A204.1 (cell line): ENCODE measurements around the gene TMEM245.

Source experiments
- FAIRE-seq: peaks from 2 replicates; lab custom pipeline; 2012; peaks lifted over from hg19 to GRCh38; lab: Jason Lieb, UNC

The TMEM245 gene

DNA sequence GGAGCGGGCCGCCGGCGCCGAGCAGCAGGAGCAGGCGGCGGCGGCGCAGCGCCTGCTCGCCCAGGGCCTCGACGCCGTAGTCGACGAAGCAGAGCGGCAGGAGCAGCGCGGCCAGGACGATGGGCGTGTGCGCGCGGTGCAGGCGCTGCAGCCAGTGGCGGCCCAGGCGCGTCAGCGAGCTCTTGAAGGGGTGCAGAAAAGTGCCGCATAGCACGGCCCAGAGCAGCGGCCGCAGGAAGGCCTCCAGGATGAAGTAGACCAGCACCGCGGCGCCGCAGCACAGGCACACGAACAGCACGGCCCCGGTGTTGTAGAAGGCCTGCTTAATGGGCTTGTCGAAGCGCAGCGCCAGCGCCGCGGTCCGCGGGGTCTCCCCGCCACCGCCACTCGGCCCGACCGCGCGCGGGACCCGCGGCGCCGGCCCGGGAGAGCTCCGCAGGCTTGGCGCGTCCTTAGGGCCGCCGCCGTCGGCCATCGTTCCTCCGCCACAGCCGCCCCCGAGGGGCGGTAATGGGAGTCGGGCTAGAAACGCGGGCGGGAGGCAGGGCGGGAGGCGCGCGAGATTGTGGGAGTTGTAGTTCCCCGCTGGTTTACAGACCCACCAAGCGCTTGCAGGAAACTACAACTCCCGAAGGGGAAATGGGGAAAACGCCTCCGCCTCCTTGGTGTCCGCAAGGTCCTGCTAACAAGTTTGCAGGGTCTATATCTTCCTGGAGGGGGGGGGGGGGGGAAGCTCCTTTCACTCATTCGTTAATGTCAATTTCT lies at the start of gene TMEM245:
Gene TMEM245 (minus strand): TSS at position 509 of the 765 bp plus-strand sequence. CDS start 34 bp downstream, at position 475.
- peak; percentile 93 for FAIRE-seq

DNA sequence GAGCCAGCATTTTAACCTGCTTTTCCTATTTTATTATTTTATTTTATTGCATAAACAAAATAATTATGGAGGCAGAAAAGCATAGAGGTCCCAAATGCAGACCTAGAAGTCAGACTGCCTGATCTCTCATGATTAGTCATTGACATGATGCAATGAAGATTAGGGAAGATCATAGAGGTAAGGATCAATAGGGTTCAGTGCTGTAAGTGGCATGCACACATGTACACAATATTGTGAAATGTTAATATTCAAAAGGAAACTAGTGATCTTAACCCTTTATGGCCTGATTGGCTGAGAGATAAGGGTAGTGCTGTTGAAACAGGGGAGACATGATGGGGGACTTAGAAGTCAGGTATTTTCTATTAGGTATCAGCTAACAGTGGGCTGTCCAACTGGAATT lies 48.4 kb upstream of the TMEM245 start:
- no peak for FAIRE-seq

DNA sequence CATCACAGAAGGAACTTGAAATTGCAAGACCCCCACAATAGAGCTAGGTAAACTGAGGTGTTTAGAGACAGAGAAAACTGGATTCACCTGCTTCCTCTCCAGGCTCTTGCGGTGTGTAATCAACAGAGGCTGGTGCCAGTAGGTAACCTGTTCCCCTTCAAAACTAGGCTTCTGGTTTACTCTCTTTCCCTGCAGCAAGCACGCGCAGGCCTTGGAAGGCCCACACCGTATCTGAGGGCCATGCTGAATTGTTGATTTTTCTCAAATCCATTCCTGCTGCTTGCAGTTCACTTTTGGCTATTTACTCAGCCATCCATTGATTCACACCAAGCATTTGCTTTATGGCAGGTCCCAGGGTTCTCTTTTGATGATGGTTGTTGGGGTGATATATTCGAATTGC lies 48.0 kb upstream of the TMEM245 start:
- FAIRE-seq: no peak

DNA sequence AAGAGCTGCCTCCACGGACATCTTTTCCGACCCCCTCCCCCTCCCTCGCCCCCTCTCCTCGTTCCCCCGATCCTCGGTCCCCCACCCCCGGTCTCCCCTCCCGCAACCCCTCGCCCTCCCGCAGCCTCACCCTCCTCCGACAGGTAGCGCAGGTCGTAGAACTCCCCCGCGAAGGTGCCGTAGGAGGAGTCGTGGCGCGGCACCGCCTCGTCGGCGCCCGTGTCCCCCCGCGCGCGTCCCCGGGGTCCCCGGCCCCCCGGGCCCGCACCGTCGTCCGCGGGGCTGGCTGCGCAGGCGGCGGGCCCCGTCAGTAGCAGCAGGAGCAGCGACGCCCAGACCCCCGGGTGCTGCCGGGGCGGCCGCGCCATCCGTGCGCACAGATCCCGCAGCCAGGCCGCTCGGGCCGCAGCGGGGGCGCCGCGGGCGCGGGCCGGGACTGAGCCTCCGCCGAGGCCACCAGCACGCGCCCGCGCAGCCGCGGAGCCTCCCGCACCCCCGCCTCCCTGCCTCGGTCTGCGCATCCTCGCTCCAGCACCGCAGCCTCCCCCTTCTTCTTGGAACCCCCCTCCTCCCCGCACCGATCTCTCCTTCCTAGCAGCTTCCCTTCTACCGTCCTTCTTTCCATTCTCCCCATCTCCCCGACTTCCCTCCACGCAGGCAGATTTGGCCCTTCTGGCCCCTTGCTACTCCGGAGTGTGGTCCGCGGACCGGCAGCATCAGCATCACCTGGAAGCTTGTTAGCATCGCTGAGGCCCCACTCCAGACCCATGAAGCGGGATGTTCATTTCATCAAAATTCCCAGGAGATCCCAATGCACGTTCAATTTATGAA lies 47.2 kb upstream of the TMEM245 start, which contains the start of gene FRRS1L:
Gene FRRS1L (minus strand): TSS at position 479 of the 831 bp plus-strand sequence. CDS start 111 bp downstream, at position 368.
- FAIRE-seq: no peak

DNA sequence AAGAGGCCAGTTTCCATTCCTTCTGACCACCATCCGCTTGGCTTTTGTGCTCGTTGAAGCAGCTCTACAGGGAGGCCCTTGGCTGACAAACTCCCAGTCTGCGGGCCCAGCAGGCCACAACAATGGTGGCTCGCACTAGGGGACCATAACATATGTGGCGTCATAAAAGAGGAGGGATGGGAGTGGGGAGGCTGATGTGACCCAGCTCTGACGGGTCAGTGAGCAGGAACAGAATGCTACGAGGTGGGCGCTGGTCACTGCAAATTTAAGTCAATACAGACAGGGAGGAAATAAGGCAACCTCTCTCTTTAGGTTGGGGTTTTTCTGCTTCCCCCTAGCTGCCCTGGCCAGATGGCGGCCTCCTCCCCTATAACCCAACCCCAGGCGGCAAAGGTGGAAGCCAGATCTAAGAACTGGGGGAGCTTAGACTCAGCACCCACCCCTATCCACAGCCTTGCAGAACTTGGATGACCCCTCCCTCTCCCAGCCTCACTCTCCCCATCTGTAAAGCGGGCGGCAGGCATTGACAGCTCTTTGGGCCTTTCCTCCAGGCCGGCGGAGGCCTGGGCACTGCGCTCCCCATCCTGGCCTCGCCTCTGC lies 46.5 kb upstream of the TMEM245 start:
- FAIRE-seq: no peak

DNA sequence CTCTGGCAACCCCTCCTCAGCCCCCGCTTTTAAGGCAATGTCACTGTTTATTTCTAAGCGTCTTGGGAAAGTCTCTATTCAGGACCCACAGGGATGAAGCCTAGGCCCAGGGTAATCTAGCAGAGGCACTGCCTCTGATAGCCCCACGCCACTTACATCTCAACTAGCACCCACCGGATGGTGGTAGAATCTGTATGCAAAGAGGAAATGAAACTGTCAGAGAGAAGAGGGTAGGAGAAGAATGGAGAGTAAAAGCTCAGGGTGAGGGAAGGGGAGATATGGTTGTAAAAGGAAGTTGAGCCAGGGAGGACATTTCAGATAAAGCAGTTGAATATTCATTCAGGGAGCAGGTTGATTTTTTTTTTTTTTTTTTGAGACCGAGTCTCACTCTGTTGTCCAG lies 44.3 kb upstream of the TMEM245 start:
- no peak for FAIRE-seq

DNA sequence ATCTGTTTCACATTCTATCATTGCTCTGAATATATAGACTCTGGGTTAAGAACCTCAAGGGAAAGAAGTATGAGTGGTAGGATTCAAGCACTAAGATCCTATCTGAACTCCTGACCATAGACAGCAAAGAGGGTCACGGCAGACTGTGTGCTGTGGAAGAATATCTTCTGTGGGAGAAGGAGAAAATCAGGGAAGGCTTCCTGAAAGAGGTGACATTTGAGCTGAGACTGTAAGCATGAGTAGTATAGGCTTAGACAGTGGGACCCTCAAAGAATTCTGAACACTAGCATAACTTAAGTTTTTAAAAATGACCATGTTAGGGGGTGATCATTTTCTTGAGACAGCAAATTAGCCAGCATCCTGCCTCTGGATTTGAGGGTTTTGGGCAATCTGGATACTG lies 43.4 kb upstream of the TMEM245 start:
- no peak for FAIRE-seq

DNA sequence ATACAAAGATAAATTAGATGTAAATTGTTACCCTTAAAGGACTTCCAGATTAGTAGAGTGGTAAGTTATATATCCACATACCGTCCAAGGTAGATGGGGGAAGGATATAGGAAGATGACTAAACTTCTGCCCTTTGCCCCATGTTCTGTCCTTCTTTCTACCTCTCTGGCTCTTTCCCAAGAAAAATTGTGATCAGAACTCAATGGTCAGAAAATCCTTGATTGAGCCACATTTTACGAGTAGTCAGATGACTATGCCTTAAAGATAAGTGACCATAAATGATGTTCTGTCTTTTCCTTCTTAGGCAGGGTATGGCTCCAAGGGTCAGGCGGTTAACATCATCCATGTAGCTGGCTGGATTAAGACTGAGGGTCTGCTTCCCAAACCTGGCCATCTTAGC lies 42.9 kb upstream of the TMEM245 start:
- no peak for FAIRE-seq

DNA sequence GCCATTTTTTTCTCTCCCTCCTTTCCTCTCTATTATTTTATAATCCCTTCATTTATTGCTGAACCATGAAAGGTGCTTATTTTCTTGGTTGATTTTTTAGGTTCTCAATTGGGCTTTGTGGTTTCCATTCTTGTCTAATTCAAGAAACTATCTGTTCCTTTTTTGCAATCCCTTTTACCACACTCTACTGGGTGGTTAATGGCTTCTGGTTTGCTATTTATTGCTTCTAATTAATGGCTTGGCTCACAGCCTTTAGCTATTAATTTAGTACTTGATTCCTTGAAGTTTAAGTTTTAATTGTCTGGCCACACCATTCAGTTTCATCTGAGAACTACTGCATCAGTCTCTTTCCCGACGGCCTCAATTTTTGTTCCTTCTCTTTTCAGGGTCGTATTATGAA lies 41.7 kb upstream of the TMEM245 start:
- no peak for FAIRE-seq

DNA sequence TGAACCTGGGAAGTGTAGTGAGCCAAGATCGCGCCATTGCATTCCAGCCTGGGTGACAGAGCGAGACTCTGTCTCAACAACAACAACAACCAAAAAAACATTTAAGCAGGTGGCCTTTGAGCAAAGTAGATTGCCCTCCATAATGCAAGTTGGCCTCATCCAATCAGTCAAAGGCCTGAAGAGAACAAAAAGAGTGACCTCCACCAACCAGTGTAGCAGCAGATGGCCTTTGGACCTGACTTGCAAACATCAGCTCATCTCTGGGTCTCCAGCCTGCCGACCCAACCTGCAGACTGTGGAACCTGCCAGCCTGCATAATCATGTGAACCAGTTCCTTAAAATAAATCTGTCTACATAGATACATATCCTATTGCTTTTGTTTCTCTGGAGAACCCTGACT lies 39.8 kb upstream of the TMEM245 start:
- no peak for FAIRE-seq

DNA sequence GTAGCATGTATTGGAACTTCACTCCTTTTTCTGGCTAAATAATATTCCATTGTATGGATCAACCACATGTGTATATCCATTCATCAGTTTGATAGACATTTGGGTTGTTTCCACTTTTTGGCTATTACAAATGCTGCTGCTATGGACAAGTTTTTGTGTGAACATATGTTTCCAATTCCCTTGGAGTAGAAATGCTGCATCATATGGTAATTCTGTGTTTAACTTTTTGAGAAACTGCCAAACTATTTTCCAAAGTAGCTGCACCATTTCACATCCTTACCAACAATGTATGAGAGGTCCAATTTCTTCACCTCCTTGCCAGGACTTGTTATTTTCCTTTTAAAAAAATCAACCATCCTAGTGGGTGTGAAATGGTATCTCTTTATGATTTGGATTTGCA lies 38.9 kb upstream of the TMEM245 start:
- no peak for FAIRE-seq

DNA sequence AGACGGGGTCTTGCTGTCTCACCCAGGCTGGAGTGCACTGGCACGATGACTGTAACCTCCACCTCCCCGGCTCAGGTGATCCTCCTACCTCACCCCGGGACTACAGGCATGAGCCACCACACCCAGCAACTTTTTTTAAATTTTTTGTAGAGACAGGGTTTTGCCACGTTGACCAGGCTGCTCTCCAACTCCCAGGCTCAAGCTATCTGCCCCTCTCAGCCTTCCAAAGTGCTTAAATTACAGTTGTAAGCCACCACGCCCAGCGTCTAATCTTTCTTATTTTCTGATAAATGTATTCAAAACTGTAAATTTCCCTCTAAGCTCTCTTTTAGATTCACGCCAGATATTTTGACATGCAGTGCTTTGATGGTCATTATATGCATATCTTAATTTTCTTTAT lies 37.0 kb upstream of the TMEM245 start:
- no peak for FAIRE-seq

DNA sequence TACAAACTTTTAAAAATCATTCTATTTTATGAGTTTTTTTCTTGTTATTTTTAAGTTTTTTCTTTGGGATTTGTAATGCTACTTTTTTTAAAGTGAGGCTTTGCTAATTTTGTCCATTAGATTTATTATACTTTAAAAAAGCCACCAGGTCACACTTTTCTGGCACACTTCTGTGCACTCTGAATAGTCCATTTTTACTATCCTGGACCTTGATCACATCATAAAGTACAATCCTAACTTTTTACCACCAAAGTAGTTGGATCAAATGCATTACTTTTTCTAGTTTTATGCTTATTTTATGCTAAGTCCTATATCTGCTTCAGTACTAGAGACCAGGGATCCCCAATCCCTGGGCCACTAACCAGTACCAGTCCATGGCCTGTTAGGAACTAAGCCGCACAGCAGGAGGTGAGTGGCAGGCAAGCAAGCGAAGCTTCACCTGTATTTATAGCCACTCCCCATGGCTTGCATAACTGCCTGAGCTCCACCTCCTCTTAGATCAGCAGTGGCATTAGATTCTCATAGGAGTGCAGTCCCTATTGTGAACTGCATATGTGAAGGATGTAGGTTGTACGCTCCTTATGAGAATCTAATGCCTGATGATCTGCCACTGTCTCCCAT lies 31.3 kb upstream of the TMEM245 start:
- FAIRE-seq: no peak

DNA sequence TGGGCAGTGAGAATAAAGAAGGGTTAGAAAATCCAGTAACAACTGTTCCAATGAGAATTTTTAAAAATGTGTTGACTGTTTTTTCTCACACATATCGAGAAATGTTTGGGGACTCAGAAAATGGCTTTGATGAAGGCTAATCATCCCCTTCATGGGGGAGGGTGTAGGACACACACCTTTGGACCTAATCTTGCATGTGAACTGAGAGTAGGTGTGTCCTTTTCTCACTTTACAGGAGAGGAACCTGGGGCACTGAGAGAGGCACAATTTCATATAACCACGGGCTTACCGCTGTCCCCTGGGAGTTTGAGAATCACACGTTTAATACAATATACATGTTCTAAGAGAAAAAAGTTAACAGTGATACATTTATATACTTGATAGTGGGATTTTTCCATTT lies 30.0 kb upstream of the TMEM245 start:
- no peak for FAIRE-seq

DNA sequence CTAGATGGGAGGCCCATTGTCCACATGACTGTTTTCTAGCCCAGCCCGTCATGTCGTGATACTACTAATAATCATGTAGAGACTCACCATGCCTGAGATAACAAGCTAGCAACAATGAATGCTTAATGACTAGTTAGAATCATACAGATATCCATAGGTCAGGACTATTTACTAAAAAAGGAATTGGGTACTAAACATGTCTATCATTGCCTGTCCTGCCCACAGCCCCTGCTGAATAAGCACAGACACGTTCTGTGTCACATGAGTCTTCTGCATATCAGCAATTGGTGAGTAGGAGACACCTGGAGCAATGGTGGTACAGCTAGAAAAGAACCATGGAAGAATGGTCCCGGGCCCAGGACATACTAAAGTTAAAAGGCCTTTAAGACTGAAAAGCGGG lies 29.3 kb upstream of the TMEM245 start:
- FAIRE-seq: no peak

DNA sequence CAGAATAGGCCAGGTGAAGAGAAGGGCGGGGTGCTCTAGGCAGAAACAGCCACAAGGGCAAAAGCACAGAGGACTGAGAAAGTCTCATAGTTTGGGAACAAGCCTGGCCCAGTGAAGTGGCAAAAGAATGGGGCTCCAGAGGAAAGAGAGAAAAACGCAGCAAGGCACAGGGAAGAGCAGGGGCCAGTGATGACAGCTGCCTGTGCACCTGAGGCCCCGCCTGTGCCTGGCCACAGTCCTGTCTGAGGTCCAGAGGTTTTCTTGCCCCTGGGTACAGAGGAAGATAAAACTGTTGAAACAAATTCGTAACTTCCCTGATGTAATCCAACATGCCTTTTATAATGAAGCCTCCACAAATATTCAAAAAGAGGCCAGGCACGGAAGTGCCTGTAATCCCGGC lies 25.3 kb upstream of the TMEM245 start:
- FAIRE-seq: no peak

DNA sequence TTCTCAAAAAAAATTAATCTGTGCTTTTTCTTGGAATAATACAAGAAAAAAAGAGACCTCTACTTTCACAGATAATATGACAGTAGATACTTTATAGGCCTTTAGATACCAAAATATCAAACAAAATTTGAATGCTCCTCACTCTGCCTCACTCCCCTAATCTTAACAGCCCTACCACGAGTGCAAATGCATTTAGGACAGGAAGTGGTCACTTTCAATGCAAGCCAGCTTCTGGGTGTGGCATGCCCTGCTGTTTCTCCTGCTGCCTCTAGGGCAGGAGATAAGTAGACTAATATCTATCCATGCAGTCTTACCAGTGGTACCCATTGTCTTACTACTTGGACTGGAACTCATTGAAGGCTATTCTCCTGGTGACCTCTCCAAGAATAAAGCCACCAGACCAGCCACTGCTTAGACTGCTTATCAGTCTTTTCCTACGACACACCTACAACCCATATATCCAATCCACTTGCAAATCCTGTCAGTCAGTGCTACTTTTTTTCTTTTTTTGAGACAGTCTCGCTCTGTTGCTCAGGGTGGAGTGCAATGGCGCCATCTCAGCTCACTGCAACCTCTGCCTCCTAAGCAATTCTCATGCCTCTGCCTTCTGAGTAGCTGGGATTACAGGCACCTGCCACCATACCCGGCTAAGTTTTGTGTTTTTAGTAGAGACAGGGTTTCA lies 24.3 kb upstream of the TMEM245 start:
- no peak for FAIRE-seq

DNA sequence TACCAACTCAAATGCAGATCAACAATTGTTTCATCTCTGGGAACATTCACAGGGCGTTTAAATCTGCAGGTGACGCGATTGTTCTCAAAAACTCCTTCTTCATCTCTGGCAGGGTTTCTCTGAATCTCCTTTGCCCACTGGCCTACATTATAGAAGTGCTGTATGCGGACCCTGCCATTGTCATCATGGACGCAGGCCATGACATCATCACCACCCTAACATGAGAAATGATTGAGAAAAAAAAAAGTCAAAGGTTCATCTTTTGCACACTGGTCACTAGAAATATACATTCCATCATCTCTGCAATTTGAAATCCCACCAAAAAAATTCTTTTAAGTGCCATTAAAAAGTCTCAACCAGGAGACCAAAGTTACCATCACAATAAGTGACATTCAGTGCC lies 21.6 kb upstream of the TMEM245 start:
- no peak for FAIRE-seq

DNA sequence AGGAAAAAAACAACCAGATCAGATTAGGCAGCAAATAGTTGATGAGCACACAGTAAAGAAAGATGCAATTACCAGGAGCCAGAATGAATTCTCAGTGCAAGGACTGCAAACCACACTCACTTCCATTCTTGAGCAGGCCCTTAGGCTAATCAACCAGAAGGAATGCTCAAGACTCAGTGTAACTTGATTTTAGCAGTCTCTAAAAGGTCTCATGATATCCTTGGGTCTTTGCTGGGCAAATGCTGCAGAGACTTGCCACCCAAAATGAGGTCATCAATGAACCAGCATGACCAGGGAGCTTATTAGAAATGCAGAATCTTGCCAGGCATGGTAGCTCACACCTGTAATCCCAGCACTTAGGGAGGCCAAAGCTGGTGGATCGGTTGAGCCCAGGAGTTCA lies 20.1 kb upstream of the TMEM245 start:
- no peak for FAIRE-seq

DNA sequence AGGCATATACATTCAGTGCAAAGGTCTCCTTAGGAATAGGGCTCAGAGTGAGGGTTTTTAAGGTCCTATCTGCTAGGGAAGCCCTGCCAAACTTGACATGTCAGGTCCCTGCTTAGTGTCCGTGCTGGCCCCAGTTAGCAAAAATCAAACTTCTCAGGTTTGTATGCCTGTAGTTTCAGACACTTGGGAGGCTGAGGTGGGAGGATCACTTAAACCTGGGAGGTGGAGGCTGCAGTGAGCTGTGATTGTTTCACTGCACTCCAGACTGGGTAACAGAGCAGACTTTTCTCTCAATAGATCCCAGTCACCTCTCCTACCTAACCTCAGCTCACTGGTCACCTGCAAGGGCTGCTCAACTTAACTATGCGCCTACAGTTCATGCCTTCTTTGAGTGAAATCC lies 18.7 kb upstream of the TMEM245 start:
- FAIRE-seq: no peak

DNA sequence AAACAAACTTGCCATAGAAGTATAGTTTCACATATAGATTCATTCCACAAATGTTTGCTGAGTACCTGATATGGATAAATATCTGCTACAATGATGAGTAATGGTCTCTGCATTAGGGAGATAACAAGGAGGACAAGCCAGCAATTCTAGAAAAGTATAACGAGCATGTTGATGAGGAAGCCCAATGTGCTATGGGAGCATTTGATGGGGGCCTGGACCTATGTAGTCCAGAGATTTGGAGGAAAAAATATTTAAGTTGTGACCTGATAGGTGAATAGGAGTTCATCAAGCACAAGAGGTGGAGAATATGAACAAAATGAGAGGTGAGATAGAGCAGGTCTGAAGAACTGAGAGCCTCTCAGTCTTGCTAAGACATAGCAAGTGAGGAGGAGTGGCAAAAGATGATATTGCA lies 14.4 kb upstream of the TMEM245 start:
- FAIRE-seq: no peak

DNA sequence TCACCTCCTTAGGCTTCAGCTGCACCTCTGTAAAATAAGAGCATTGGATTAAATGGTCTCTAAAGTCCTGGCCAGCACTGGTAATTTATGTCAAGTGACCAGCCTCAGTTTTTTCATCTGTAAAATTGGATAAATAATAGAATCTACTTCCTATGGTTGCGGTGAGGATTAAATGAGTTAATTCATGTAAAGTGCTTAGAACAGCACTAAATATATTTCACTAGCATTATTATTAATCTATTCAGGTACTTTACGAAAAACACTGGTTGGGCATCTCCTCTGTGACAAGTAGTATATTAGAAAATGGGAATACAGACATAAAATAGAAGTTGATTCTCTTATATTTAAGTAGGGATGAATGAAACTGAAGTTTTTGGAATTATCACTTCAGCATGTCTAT lies 13.8 kb upstream of the TMEM245 start:
- FAIRE-seq: no peak
